A549 (cell line): ENCODE results near the gene ASB18. TPM values are rescaled to one million over a fixed set of nuclear protein-coding genes. Genes with fewer than 3 reads are reported as not detected.

ENCODE experiments used
- ATAC-seq, 2 experiments: fragments of 200-7000 bp in 1 of 2; fragments of >200 bp in 1 of 2; cut with Nextera tagmentation in 1 of 2; cut with Tn5 transposase in 1 of 2; 3 replicates each; pipeline versions ENCODE4 v1.8.0 to v1.9.1; 2018 to 2020; ENCODE audit warnings: mild to moderate bottlenecking in 1 of 2, moderate library complexity in 1 of 2
- CTCF ChIA-PET: fragments of 300-600 bp; sonication (Branson Sonifier 250); formaldehyde crosslinking; extraction: SDS; loops from one replicate; lab custom pipeline; 2021; ENCODE audit warnings: antibody characterized with exemption, inconsistent platforms; lab: Yijun Ruan, JAX
- POLR2A ChIA-PET: fragments of 350-600 bp; formaldehyde crosslinking; extraction: SDS; loops from one replicate; lab custom pipeline; 2021; ENCODE audit warnings: antibody characterized with exemption, inconsistent platforms; lab: Yijun Ruan, JAX
- DNase-seq, 2 experiments: peaks; one replicate each; pipeline versions ENCODE4 v3.0.0 to v3.0.0-alpha.2; 2011 to 2016; ENCODE audit warnings: low read depth in 1 of 2, low spot score in 1 of 2
- FAIRE-seq: peaks from 2 replicates; lab custom pipeline; 2011; peaks lifted over from hg19 to GRCh38; lab: Jason Lieb, UNC
- H3K27ac ChIP-seq, 2 experiments: fragments of >200 bp; sonication (Bioruptor Twin); formaldehyde crosslinking; 3 replicates each; pipeline ENCODE4 v1.5.1; 2016 to 2017
- H3K4me1 ChIP-seq: fragments of >200 bp; sonication (Bioruptor Twin); formaldehyde crosslinking; 3 replicates; pipeline ENCODE4 v1.6.1; 2016
- H3K4me2 ChIP-seq: fragments of >200 bp; sonication (Bioruptor Twin); formaldehyde crosslinking; 3 replicates; pipeline ENCODE4 v1.6.1; 2016
- H3K4me3 ChIP-seq: fragments of >200 bp; sonication (Bioruptor Twin); formaldehyde crosslinking; 3 replicates; pipeline ENCODE4 v1.5.1; 2016
- H3K9me3 ChIP-seq: fragments of >200 bp; sonication (Bioruptor Twin); formaldehyde crosslinking; 3 replicates; pipeline ENCODE4 v1.6.1; 2016
- ATOH8 ChIP-seq: fragments of 250-450 bp; sonication (Bioruptor Pico); IDR thresholded peaks from 2 replicates; pipeline ENCODE4 v1.5.0; 2020; ENCODE audit warnings: low read depth, mild to moderate bottlenecking, moderate library complexity
- CEBPB ChIP-seq, 2 experiments: fragments of >200 bp in 1 of 2; sonication (Bioruptor Twin) in 1 of 2; formaldehyde crosslinking in 1 of 2; IDR thresholded peaks; 2 replicates each; pipeline ENCODE4 v1.6.1; 2012 to 2016
- CHD4 ChIP-seq: fragments of 200-600 bp; sonication (generic); IDR thresholded peaks from 2 replicates; pipeline ENCODE4 v1.6.1; 2016; ENCODE audit warnings: antibody characterized with exemption, mild to moderate bottlenecking, borderline replicate concordance
- EHMT2 ChIP-seq: fragments of 200-600 bp; sonication (generic); IDR thresholded peaks from 2 replicates; pipeline ENCODE4 v1.6.1; 2016; ENCODE audit warnings: antibody characterized with exemption, low read depth, mild to moderate bottlenecking, moderate library complexity
- FOSB ChIP-seq: fragments of 250-450 bp; sonication (Bioruptor Pico); IDR thresholded peaks from 2 replicates; pipeline ENCODE4 v1.5.0; 2020; ENCODE audit warnings: mild to moderate bottlenecking, moderate library complexity
- FOSL2 ChIP-seq, 2 experiments: fragments of 450-650 bp in 1 of 2; fragments of >200 bp in 1 of 2; sonication (Bioruptor Twin) in 1 of 2; formaldehyde crosslinking; IDR thresholded peaks; 2 replicates each; pipeline versions ENCODE4 v1.5.0 to v1.6.1; 2016 to 2020; ENCODE audit warnings: mild to moderate bottlenecking in 1 of 2, moderate library complexity in 1 of 2
- JUN ChIP-seq, 2 experiments: fragments of >200 bp; sonication (Bioruptor Twin); formaldehyde crosslinking; IDR thresholded peaks; 2 replicates in 1 of 2; 3 replicates in 1 of 2; pipeline ENCODE4 v1.6.1; 2016 to 2017
- KDM1A ChIP-seq: fragments of 200-600 bp; sonication (generic); IDR thresholded peaks from 2 replicates; pipeline ENCODE4 v1.6.1; 2016; ENCODE audit warnings: low read depth, mild to moderate bottlenecking
- KDM5A ChIP-seq: fragments of 200-600 bp; sonication (generic); IDR thresholded peaks from 2 replicates; pipeline ENCODE4 v1.6.1; 2016; ENCODE audit warnings: antibody characterized with exemption, mild to moderate bottlenecking
- MAFK ChIP-seq: fragments of 450-650 bp; IDR thresholded peaks from 2 replicates; pipeline ENCODE4 v1.6.1; 2014; ENCODE audit not compliant: partially characterized antibody
- MAX ChIP-seq: IDR thresholded peaks from 2 replicates; pipeline ENCODE4 v1.6.1; 2012
- MYC ChIP-seq: IDR thresholded peaks from 2 replicates; pipeline ENCODE4 v1.6.1; 2012; ENCODE audit warnings: mild to moderate bottlenecking, inconsistent platforms, low read length, improper control_type of control experiment, borderline replicate concordance
- NR3C1 ChIP-seq: fragments of >200 bp; sonication (Bioruptor Twin); formaldehyde crosslinking; IDR thresholded peaks from 3 replicates; pipeline ENCODE4 v1.6.1; 2017
- PBX3 ChIP-seq: IDR thresholded peaks from 2 replicates; pipeline ENCODE4 v1.6.1; 2012
- PHF8 ChIP-seq: fragments of 200-600 bp; sonication (generic); IDR thresholded peaks from 2 replicates; pipeline ENCODE4 v1.6.1; 2016; ENCODE audit warnings: low read depth, mild to moderate bottlenecking, antibody characterized with exemption, moderate library complexity, borderline replicate concordance
- POLR2AphosphoS2 ChIP-seq: conservative IDR thresholded peaks from 2 replicates; pipeline ENCODE4 v1.6.1; 2012; ENCODE audit warnings: low read length, improper control_type of control experiment, inconsistent platforms
- RCOR1 ChIP-seq: fragments of 150-350 bp; IDR thresholded peaks from 2 replicates; pipeline ENCODE4 v1.6.1; 2014; ENCODE audit warnings: antibody characterized with exemption, low read length, low read depth
- SMC3 ChIP-seq: fragments of >200 bp; sonication (Bioruptor Twin); formaldehyde crosslinking; IDR thresholded peaks from 3 replicates; pipeline ENCODE4 v1.6.1; 2018; ENCODE audit warnings: inconsistent platforms
- TP53 ChIP-seq: fragments of 250-450 bp; sonication (Bioruptor Pico); IDR thresholded peaks from 2 replicates; pipeline ENCODE4 v1.5.0; 2021; ENCODE audit warnings: mild to moderate bottlenecking, moderate library complexity
- ZC3H11A ChIP-seq: fragments of 450-650 bp; IDR thresholded peaks from 2 replicates; pipeline ENCODE4 v1.6.1; 2014; ENCODE audit warnings: antibody characterized with exemption, mild to moderate bottlenecking
- ZSCAN20 ChIP-seq: fragments of 250-450 bp; sonication (Bioruptor Pico); IDR thresholded peaks from 2 replicates; pipeline ENCODE4 v1.8.0; 2022; ENCODE audit warnings: mild to moderate bottlenecking, moderate library complexity
- WGBS: methylation state at CpG from one replicate; pipeline ENCODE4 v1.1.6; 2017; ENCODE audit errors: missing lambda C conversion rate; 5-methylcytosine and 5-hydroxymethylcytosine counted together
- polyA plus RNA-seq, 4 experiments: library from polyadenylated mRNA; depleted of rRNA in 3 of 4; stranded (reverse); fragments of >200 nt; fragmentation: RNase III in 1 of 4; extraction: RNeasy Plus Mini Kit Qiagen cat#74134 plus additional on column Dnase treatment in 1 of 4; gene quantifications; 2 replicates in 3 of 4; 3 replicates in 1 of 4; pipeline ENCODE4 v1.2.3, GENCODE V29; 2011 to 2017
- TF ChIP-seq, protein P1 (sequence below): fragments of 250-450 bp; sonication (Bioruptor Pico); IDR thresholded peaks from 2 replicates; pipeline ENCODE4 v1.5.0; 2021; ENCODE audit warnings: mild to moderate bottlenecking, moderate library complexity, borderline replicate concordance

The ASB18 gene
- polyA plus RNA-seq, 2 of the 4 experiments (the other 2 are of a cell fraction), result not detected

DNA sequence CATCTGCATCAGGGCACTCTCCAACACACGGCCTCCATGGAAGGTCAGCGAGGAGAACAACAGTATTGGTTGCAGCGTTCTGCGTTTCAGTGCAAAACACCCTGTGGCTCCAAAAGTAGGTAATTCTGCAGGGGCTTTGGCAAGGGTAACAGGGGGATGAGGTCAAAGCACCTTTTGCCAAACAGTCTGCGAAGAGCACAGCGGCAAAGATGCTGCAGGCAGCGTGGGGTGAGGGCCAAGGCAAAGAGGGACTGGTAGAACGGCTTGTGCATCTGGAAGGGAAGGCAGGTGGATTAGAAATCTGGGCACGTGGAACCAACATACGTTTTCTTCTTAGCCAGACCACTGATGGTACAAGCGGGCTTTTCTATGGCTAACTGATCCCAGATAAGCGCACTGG is 69.4 kb downstream of the ASB18 start:
- no peak overlapping the region for H3K27ac ChIP-seq

DNA sequence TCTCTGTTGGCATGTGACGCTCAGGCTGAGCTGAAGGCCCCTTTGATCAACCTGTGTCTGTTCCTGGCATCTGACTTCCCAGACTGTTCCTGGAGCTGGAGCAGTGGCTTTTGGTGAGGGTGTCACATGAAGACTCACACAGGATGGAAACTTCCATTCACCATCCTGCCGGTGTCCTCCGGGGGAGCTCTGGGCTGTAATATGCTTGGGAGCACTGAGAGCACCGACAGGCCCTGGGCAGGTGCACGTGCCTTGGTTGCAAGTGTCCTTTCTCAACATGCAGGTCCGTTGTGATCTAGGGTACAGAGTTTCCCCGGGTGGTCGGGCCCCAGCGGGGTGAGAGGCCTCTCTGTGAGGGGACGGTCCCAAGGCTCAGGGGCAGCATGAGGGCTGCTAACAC is 71.2 kb downstream of the ASB18 start:
- no peak overlapping the region for H3K4me3 ChIP-seq
- POLR2A ChIA-PET, result no interaction called here
- H3K27ac ChIP-seq, result no peak overlapping the region
- TF ChIP-seq MAX (no peak), JUN (IDR thresholded peaks at IDR 0.05) (no peak)
- DNase-seq (no peak), ATAC-seq (peak in 1 of 2 experiments; percentile 35; a peak in 1 of 6 replicates), FAIRE-seq (no peak)
- no peaks in the 10 kb centered on the region for H3K4me1 ChIP-seq
- CTCF ChIA-PET, result interaction anchor here (6.3 kb wide), 1 partner anchor 12 kb away, joined by 26 read pairs; no protein-coding TSS in a partner anchor
- H3K9me3 ChIP-seq, result no peaks in the 10 kb centered on the region
- 71% methylated on average over 10 of the region's 10 CpGs for WGBS
- no peak overlapping the region for H3K4me2 ChIP-seq

More for the DNA sequence above, 69.4 kb downstream of the ASB18 start:
- H3K9me3 ChIP-seq, result no peaks in the 10 kb centered on the region
- H3K4me1 ChIP-seq, result no peaks in the 10 kb centered on the region
- 85% methylated on average over 12 of the region's 12 CpGs for WGBS
- H3K4me2 ChIP-seq, result no peak overlapping the region
- CTCF ChIA-PET, result interaction anchor here (6.3 kb wide), 1 partner anchor 13 kb away, joined by 26 read pairs; no protein-coding TSS in a partner anchor
- no peak for ATAC-seq
- DNase-seq, result no peak
- no peak for FAIRE-seq
- no peak overlapping the region for H3K4me3 ChIP-seq
- POLR2A ChIA-PET, result no interaction called here
- TF ChIP-seq JUN (IDR thresholded peaks at IDR 0.05) (no peak), ATOH8 (CRISPR knock-in tag) (no peak), RCOR1 (no peak), FOSL2 (IDR thresholded peaks at IDR 0.05) (no peak), FOSL2 (CRISPR knock-in tag; IDR thresholded peaks at IDR 0.05) (no peak), CHD4 (no peak), ZSCAN20 (CRISPR knock-in tag) (no peak), POLR2AphosphoS2 (no peak), TP53 (CRISPR knock-in tag) (no peak), KDM5A (no peak), SMC3 (no peak), PBX3 (no peak)

- no peak overlapping the region for H3K4me3 ChIP-seq
- no peak for ATAC-seq
- no peak for TF ChIP-seq ZSCAN20 (CRISPR knock-in tag)
- TF ChIP-seq NR3C1, result no peak
- no peak for TF ChIP-seq EHMT2
- TF ChIP-seq ZC3H11A, result no peak
- TF ChIP-seq SMC3, result no peak
- TF ChIP-seq MAFK, result no peak
- TF ChIP-seq KDM1A, result no peak
- TF ChIP-seq MYC, result no peak
- TF ChIP-seq, protein P1, sequence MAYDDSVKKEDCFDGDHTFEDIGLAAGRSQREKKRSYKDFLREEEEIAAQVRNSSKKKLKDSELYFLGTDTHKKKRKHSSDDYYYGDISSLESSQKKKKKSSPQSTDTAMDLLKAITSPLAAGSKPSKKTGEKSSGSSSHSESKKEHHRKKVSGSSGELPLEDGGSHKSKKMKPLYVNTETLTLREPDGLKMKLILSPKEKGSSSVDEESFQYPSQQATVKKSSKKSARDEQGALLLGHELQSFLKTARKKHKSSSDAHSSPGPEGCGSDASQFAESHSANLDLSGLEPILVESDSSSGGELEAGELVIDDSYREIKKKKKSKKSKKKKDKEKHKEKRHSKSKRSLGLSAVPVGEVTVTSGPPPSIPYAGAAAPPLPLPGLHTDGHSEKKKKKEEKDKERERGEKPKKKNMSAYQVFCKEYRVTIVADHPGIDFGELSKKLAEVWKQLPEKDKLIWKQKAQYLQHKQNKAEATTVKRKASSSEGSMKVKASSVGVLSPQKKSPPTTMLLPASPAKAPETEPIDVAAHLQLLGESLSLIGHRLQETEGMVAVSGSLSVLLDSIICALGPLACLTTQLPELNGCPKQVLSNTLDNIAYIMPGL (CRISPR knock-in tag), result no peak
- TF ChIP-seq CEBPB (IDR thresholded peaks at IDR 0.05), result no peak
- no peak for TF ChIP-seq MAX
- no peak for TF ChIP-seq PHF8
- no peak for TF ChIP-seq FOSL2 (IDR thresholded peaks at IDR 0.05)
- TF ChIP-seq FOSL2 (CRISPR knock-in tag; IDR thresholded peaks at IDR 0.05), result no peak
- no peak for TF ChIP-seq POLR2AphosphoS2
- no peak for TF ChIP-seq FOSB (CRISPR knock-in tag)
- TF ChIP-seq, all 56 proteins: peak for 0
- H3K4me2 ChIP-seq, result no peak overlapping the region
- H3K27ac ChIP-seq, result no peak overlapping the region
- DNase-seq (no peak), FAIRE-seq (no peak)
- 69% methylated on average over 2 of the region's 2 CpGs for WGBS
- ChIA-PET CTCF (interaction anchor here (0.9 to 6.3 kb wide), 5 partner anchors 9 to 425 kb away, joined by 3 to 26 read pairs (median 6); no protein-coding TSS in a partner anchor), POLR2A (no interaction called here)
- H3K4me1 ChIP-seq, result no peaks in the 10 kb centered on the region
- H3K9me3 ChIP-seq, result no peaks in the 10 kb centered on the region
These were observed 73.5 kb downstream of the ASB18 start for GRCh38 chr2:236190674-236191073.
